HL-60/S4 (cell line): ENCODE results near the gene METTL15.
"Not testable (repeated sequence)": the region's sequence is repeated elsewhere in the genome, so short reads cannot be mapped to it uniquely, and the experiment has no call there.

Source experiments
- in situ Hi-C: fragments of 300-500 bp; cut with MboI; formaldehyde crosslinking; loops from 2 replicates; pipeline ENCODE4 v1.14.3; 2022; ENCODE audit warnings: low sequenced_read_pairs

METTL15 gene

DNA sequence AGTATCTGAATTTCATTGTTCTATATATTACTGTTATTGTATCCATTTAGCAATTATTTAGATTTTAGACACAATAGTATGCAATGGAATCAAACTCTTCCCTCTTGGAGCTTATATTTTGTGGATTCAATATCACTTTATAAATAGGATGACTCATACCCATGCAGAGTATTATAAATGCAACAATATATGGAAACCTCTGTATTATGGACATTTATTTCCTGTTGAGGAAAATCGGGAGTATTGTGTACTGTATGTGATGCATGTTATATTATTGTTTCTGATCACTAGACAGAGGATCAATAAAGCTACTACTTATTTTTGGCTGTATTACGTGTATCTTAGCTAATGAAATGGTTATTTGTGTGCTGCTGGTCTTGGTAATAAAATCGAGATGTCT lies 770 bp downstream of the METTL15 start:
- in situ Hi-C loops = no loop called here

DNA sequence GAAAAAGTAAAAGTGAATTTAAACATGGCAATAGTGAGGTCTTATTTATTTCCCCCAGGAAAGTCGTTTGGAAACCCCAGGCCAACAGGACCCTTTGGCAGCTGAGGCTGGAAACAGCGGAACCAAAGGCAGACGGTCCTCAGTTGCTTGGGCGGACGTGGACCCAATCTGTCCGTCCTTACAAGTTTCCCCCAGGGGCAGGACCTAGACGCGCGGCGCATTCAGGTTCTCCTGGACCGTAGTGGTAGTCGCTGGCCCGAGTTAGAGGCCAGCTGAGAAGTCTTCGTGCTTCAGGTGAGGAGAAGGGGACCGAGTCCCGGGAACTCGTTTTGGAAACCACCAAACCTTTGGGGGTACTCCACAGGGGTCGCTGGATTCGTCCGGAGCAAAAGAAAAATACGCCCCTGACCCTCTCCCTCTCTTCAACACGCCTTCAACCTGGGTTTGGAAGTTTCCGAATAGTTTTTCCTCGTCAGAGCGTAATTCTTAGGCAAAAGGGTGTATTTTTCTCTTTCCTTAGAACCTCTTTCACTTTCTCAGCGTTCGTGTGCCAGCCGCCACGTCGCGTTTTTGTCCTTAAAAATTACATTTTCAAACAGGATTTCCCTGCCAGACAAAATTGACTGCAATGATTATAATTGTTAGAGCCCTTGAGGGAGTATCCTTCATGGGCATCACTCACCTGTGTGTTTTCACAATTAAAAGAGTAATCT lies 2.1 kb downstream of the METTL15 start:
- in situ Hi-C loops = no loop called here

DNA sequence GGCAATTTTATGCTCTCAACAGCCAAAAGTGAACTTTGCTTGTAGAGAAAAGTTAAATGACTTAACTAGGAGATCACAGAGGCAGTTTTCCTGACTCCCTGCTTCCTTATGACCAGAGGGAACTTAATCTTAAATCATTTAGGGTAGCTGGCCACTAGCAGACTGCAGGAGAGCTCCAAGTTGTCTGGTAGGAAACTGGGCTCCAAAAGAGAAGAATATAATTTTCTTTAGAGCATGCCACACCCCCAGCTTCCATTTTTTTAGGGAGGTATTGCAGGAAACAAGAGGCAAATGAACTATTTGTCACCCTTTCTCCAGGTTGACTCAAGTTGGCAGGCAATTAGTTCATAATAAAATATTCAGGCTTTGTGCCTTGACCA lies 2.6 kb downstream of the METTL15 start:
- in situ Hi-C loops = no loop called here

DNA sequence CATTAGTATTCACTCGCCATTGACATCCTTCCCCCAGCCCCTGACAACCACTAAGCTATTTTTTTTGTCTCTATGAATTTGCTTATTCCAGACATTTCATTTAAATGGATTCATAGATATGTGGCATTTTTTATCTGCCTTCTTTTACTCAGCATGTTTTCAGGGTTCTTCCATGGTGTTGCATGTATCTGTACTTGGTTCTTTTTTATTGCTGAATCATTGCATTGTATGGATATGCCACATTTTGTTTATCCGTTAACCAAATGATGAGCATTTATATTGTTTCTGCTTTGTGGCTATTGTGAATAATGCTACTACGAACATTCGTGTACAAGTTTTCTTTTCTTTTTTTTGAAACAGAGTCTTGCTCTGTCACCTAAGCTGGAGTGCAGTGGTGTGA lies 5.9 kb downstream of the METTL15 start:
- in situ Hi-C loops = no loop called here

DNA sequence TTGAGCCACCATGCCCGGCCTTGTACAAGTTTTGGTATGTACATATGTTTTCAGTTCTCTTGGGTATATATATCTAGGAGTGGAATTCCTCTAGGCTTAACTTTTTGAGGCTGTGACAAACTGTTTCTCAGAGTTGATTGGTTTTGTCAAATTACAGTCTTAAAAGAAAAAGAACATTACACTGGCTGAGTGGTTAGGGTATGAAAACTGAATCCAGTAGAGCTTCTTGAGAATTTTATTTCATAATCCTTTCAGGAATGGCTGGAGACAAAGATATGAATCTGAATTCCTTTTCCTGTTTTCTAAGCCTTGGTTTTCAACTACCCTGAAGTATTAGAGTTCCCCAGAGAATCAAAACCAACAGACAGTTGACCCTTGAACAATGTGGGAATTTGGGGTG lies 6.5 kb downstream of the METTL15 start:
- in situ Hi-C loops = no loop called here

DNA sequence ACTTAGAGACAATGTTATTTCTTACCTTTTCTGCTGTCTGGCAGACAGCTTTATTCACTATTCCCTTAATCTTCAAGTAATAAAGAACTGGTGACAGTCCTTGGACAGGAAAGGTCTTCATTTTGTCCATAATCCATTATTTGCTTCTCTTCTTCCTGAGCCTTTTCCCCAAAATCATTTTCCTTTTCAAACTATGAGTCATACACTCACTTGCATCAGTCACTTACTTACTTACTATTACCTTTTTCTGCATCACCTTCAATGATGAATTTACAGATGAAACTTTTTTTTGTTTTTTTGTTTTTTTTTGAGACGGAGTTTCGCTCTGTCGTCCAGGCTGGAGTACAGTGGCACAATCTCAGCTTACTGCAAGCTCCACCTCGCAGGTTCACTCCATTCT lies 9.5 kb downstream of the METTL15 start:
- in situ Hi-C loops = no loop called here

DNA sequence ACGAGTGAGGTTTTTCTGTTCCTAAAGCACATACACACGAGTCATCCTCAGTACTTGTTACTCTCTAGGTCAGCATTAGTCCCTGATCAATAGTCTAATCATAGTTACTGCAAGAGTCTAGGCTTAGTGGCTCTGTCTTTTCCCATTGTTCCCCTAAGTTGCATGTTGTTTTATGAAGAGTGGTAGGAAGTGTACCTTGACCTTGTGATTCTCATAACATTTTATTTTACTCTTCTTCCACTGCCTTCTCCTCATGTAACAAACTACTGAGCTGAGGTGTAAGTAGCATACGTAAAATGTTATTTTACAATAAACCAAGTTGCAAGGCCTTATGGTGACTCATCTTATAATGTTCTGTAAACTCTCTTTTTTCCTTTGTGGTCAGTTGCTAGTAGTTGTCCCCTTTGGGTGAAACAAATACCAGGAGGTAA lies 15.0 kb downstream of the METTL15 start:
- in situ Hi-C loops = no loop called here

DNA sequence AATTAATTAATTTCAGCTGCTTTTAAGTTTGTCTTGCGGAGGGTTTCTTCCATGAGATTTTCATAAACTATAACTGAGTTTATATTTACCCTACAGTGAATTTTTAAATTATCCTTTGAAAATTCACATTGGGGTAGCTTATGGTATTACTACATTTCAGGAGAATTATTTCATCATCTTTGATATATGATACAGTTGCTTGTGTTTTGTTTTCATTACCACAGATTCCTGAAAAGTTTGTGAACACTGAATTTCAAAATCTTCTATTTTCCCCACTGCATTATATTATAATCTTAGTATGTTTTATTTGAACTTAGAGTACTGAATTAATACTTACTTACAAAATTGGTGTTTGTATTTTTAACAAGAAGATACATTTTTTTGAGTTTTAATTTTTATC lies 24.4 kb downstream of the METTL15 start:
- in situ Hi-C loops = no loop called here

DNA sequence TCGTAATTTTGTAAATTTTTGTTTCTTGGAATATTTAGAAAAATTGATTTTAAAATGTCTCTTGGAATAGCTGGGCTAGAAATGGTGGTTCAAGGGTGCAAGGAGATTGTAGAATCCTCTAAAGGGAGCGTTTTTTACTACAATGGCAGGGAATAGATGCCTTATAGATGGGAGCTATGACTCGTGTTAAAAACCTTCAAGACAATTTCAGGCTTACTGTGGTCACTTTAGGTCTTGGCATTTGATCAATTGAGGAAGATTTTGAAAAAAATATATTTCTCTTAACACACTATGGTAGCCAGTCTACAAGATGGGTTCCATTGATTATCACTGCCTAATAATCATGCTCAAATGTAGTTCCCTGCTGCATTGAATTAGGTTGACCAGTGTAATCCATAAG lies 25.0 kb downstream of the METTL15 start:
- in situ Hi-C loops = no loop called here

DNA sequence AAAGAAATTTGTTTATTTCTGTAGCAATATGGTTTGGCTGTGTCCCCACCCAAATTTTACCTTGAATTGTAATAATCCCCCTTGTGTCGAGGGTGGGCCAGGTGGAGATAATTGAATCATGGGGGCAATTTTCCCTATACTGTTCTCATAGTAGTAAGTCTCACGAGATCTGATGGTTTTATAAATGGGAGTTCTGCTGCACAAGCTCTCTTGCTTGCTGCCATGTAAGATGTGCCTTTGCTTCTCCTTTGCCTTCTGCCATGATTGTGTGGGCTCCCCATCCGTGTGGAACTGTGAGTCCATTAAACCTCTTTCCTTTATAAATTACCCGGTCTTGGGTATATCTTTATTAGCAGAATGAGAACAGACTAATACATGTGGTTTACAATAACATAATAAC lies 28.0 kb downstream of the METTL15 start:
- in situ Hi-C loops = not testable (repeated sequence)

DNA sequence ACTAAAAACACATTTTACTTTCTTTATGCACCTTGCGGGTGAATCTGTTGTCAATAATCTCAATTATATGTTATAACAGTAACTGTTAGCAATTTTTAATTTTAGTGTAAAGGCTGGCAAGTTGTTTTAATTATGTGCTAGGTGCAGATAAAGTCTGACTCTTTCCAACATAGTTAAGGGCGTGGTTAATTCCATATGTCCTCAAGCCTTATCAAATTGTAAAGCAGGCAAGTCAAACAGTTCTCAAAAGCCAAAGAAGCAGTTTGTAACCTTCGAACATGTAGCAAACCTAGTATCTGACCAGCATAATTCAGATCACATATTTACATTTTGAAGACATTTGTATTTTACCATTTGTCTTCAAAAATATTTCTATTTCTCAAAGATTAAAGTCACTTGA lies 29.2 kb downstream of the METTL15 start:
- in situ Hi-C loops = no loop called here

DNA sequence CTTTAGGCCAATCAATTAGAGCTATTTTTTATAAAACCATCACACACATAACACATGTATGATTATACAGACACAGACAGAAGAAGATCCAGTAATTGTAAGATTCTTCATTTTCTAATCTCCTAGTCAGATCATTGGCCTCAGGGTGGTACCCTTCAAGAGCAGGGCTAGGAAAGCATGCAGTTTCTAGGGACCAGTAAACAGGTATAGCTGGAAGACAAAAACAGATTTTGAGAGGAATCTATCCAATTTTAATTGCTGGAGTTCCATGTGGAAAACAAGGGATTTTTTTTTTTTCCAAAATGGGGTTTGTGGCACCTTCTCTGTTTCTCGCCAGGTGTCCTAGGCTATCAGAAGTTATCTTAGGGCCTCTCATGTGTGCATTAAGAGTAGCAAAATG lies 29.6 kb downstream of the METTL15 start:
- in situ Hi-C loops = no loop called here

DNA sequence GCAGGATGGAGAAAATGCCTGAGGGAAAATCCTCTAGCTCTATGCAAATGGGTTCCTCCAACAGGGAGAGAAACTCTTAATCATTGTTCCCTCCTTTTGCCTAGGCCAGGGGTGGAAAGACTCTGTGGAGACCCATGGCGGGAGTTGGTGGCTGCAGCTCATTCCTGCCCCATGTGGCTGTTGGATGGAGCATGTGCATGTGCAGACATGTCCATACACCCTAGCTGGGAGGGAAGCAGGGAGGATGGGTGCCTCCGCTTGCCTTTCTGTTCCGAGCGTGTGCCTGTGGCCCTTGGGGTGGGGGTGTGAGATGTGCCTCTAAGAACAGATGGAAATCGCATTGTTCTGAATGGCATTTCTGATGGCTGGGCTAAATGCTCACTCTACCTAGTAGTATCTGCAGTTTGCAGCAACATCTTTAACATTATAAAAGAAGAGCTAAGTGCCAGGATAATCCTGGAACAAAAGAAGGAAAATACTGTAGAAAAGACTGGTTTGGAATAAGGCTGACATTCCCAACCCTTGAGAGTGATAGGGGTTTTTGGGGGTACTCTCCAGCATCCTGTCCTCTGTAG lies 31.7 kb downstream of the METTL15 start:
- in situ Hi-C loops = no loop called here

DNA sequence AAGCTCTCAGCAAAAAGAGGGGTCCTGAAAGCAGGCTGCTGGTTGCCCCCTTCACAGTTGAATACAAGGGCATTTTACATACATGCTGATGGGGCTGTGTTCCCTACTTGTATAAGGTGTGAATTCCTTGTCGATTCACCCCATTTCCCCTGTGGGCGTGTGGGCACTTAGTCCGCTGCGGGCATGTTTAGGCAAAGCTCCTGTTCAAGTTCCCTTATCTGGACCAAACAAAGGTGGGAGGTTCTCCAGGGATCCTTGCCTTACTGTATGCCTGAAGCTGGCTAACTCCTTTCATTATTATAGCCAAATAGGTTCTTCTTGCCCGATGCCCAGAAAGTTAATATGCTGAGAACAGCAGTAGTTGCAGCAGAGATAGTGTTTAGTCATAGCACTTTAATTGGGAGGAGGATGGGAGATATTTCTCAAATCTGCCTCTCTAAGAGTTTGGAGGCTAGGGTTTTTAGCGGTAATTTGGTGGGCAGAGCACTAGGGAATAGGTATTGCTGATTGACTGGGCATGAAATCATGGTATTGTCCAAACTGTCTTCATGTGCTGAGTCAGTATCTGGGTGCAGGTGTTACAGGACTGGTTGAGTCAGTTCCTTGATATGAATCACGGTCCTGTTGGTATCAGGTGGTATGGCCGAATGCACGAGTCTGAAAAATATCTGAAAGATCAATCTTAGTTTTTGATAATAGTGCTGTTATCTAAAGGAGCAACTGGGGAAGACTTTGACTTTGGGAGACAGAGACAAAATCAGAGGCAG lies 32.7 kb downstream of the METTL15 start:
- in situ Hi-C loops = no loop called here

DNA sequence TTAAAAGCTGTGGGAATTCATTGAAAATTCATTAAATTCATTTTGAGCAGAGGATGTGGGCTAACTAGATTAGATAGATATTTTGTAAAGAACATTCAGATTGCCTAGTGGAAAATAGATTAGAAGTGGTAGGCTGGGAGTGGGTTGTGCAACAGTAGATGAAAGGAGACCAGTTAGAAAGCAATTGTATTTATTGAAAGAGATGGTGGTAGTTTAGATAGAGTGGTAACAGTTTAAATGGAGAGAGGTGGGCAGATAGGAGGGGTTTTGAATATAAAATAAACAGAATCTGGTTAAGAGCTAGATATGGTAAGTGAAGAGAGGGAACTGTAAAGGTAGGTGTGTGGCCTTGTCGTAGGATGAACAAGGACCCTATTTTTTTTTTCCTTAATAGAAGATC lies 34.5 kb downstream of the METTL15 start:
- in situ Hi-C loops = no loop called here

DNA sequence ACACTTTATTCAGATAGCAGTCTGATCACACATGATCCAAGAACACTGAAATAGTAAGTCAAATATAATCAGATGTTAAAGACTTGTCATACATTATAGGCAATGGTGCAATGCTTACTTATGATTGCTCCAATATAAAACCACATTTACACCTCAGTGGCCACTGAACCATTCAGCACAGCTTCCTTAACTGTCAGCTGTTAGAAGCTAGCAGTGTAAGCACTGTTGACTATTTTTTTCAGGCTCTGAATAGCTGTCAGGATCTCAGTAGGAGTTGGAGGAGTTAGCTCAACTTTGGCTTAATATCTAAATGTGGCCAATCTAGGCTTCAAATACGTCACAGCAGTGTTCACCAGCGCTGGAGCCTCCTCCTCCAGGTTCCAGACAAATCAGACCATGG lies 36.6 kb downstream of the METTL15 start:
- in situ Hi-C loops = no loop called here

DNA sequence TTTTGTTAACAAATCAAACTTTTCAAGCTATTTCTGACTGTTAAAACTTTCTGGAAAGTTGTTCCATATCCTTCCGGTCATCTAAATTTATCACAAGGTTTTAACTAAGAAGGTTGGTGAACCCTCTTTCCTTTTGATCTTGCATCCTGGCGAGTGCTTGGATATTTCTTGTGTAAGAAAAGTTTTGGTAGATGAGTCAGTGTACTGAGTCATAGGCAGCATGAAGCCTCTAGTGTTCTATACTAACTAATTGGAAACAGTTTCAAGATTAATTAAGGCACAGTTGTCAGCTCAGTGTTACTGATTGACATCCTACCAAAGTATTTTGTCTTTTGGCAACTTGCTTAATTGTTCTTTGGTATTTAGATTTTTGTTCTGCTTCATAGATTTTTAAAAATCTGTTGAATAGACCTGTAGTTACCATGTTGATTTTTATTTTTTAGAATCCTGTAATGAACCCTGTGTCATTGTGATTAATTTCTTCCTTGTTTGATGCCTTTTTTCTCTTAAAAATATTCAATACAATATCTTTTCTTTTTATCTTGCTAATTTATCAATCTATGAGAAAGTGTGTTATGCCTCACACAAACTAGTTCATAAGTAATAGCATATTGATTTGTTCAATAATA lies 38.0 kb downstream of the METTL15 start:
- in situ Hi-C loops = no loop called here

DNA sequence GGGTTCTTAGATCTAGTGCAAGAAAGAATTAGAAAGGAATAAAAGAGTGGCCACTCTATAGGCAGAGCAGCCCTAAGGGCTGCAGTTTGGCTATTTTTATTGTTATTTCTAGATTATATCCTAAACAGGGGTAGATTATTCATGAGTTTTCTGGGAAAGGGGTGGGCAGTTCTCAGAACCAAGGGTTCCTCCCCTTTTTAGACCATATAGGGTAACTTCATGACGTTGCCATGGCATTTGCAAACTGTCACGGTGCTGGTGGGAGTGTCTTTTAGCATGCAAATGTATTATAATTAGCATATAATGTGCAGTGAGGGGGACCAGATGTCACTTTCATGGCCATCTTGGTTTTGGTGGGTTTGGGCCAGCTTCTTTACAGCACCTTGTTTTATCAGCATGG lies 44.6 kb downstream of the METTL15 start:
- in situ Hi-C loops = no loop called here

DNA sequence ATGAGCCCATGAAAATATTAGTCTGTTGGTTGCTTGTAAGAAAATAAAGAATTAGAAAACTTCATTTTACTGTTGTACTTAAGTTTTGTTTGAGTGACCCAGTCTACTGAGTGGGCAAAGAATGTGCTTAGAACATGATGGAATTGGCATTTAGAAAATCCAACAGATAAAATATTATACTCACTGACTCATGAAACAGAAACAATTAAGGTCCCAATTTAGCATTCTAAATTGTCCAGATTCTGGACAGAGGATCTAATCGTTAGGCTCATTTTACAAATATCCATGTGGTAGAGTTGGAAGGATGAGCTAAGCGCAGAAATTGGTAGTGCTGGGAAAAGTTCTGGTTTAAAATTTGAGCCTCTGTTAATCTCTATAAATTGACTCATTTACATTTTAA lies 45.4 kb downstream of the METTL15 start:
- in situ Hi-C loops = no loop called here

DNA sequence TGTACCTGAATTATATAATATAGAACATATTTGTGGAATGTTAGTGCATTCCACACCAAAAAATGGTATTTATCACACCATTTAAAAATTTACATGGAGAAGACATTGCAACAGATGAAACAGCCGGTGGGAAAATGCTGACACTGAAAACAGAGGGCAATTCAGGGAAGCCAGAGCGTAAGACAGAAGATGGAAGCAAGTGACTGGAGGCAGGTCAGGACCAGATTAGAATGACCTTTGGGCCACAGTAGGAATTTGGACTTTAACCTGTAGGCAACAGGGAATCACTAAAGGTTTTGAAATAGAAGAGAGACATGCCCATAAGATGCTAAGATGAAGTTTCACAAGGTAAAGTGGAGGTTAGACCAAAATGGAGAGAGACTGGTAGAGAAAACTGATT lies 60.5 kb downstream of the METTL15 start:
- in situ Hi-C loops = no loop called here

DNA sequence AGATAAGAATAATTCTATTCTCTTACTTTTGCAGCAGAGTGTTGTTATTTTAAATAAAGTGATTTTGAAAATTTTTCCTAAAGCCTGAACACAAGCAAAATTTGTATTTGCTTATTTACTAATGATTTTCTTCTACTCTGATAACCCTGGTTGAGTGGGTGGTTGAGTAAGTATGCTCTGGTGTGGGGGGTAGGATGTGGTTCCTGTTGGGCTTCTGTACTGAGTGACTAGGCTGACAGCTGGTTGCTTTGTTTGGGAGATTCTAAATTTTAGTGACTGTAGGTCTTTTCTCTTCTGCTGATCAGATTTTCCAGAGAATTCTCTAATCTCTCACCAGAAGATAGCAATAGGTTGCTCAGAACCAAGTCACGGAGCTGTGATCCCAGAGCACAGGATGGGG lies 61.6 kb downstream of the METTL15 start:
- in situ Hi-C loops = no loop called here

DNA sequence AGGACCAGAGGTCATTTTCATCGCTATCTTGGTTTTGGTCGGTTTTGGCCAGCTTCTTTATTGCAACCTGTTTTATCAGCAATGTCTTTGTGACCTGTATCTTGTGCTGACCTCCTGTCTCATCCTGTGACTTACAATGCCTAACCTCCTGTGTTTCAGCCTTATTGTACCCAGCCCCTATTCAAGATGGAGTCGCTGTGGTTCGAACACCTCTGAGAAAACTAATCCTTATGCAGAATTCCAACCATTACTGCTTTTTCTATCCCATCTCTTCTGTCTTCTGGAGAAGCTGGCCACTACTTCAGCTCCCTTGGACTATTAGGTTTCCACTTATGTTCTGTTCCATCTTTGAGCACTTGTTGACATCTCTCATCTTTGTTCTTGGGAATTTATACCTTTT lies 62.6 kb downstream of the METTL15 start:
- in situ Hi-C loops = no loop called here
